AG08396 (cell line): ENCODE data around the gene MSANTD1.

Experiments
- DNase-seq: peaks from one replicate; pipeline ENCODE4 v3.0.0; 2012; ENCODE audit warnings: low spot score, mixed read lengths

The MSANTD1 gene

GRCh38 chr4:3233391-3234071, 15.4 kb upstream of the MSANTD1 start:
- DNase-seq: peak; percentile 54

- DNase-seq: no peak
These were observed 14.6 kb upstream of the MSANTD1 start for GRCh38 chr4:3234171-3235029.

- no peak for DNase-seq
These were observed 14.0 kb upstream of the MSANTD1 start for GRCh38 chr4:3235030-3235345.

GRCh38 chr4:3235581-3235980, 13.4 kb upstream of the MSANTD1 start:
- DNase-seq: no peak

GRCh38 chr4:3236326-3236878, 12.6 kb upstream of the MSANTD1 start:
- no peak for DNase-seq

DNA sequence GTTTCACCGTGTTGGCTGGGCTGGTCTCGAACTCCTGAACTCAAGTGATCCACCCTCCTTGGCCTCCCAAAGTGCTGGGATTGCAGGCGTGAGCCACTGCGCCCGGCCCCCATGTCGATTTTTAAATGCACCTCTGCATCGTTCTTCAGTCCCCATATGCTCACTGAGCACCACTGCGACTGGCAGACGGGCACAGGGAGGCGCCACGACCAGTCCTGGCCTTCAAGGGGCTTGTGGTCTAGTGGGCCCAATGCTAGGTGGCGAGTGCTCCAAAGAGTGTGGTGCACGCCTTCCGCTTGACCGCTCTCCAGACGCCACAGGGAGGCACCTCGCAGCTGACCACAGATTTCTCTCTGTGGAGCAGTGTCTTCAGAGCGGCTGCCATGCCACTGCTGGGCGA, 11.7 kb upstream of the MSANTD1 start:
- DNase-seq: no peak

- no peak for DNase-seq
These were observed 11.0 kb upstream of the MSANTD1 start for GRCh38 chr4:3237712-3238560.

DNA sequence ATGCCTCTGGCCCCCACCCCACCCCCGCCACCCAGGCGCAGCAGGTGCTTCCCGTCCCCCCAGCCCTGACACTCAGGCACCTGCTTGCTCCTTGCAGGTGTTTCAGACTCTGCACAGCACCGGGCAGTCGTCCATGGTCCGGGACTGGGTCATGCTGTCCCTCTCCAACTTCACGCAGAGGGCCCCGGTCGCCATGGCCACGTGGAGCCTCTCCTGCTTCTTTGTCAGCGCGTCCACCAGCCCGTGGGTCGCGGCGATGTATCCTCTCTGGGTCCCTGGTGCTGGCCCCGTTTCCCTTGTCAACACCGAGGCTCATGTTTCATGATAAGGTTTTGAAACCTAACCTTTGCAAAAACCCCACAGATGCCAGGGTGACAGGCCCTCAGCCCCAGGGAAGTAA, 10.2 kb upstream of the MSANTD1 start:
- DNase-seq: no peak

DNA sequence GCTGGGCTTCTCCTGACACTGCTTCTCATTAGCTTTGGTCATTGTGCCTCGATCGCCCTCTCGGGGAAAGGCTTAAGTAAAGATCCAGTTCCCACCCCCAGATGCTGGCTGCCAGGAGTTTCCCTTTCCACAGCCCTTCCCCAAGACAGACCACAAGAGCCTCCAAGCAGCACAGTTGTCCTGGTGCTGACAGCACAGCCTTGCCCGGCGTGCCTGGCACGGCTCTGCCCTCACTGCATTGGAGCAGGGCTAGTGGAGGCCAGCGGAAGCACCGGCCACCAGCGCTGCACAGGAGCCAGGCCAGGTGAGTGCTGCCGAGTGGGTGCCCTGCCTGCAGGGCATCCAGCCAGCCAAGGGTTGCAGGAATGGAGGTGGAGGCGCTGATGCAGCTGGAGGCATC, 9.7 kb upstream of the MSANTD1 start:
- DNase-seq: no peak

DNA sequence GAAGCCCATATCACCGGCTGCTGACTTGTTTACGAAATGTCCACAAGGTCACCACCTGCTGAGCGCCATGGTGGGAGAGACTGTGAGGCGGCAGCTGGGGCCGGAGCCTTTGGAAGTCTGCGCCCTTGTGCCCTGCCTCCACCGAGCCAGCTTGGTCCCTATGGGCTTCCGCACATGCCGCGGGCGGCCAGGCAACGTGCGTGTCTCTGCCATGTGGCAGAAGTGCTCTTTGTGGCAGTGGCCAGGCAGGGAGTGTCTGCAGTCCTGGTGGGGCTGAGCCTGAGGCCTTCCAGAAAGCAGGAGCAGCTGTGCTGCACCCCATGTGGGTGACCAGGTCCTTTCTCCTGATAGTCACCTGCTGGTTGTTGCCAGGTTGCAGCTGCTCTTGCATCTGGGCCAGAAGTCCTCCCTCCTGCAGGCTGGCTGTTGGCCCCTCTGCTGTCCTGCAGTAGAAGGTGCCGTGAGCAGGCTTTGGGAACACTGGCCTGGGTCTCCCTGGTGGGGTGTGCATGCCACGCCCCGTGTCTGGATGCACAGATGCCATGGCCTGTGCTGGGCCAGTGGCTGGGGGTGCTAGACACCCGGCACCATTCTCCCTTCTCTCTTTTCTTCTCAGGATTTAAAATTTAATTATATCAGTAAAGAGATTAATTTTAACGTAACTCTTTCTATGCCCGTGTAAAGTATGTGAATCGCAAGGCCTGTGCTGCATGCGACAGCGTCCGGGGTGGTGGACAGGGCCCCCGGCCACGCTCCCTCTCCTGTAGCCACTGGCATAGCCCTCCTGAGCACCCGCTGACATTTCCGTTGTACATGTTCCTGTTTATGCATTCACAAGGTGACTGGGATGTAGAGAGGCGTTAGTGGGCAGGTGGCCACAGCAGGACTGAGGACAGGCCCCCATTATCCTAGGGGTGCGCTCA, 8.7 kb upstream of the MSANTD1 start:
- DNase-seq: no peak

GRCh38 chr4:3240936-3241522, 7.9 kb upstream of the MSANTD1 start:
- no peak for DNase-seq

GRCh38 chr4:3241898-3242524, 6.9 kb upstream of the MSANTD1 start:
- peak; percentile 85 for DNase-seq

DNA sequence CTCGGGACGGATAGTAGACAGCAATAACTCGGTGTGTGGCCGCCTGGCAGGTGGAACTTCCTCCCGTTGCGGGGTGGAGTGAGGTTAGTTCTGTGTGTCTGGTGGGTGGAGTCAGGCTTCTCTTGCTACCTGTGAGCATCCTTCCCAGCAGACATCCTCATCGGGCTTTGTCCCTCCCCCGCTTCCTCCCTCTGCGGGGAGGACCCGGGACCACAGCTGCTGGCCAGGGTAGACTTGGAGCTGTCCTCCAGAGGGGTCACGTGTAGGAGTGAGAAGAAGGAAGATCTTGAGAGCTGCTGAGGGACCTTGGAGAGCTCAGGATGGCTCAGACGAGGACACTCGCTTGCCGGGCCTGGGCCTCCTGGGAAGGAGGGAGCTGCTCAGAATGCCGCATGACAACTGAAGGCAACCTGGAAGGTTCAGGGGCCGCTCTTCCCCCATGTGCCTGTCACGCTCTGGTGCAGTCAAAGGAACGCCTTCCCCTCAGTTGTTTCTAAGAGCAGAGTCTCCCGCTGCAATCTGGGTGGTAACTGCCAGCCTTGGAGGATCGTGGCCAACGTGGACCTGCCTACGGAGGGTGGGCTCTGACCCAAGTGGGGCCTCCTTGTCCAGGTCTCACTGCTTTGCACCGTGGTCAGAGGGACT, 5.7 kb upstream of the MSANTD1 start:
- no peak for DNase-seq

GRCh38 chr4:3244002-3244401, 5.0 kb upstream of the MSANTD1 start:
- no peak for DNase-seq

GRCh38 chr4:3244747-3245146, 4.2 kb upstream of the MSANTD1 start:
- no peak for DNase-seq

DNA sequence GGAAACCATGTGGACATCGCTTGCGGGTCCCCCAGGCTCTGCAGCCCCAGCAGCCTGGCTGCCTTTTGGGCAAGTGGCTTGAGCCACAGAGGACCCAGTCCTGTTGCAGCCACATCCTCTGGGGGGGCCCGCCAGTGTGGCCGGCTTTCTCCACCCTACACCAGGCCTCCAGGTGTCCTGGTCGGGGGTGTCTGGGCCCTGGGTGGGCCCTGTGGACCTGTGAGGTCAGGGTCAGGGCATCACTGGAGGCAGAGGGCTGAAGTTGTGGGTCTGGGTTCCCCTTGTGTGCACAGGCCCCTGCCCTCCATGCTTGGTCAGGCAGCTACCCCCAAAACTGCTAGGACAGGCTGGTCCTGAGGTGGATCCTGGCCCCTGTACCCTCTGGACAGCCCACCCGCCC, 3.3 kb upstream of the MSANTD1 start:
- no peak for DNase-seq

GRCh38 chr4:3246458-3247398, 2.2 kb upstream of the MSANTD1 start:
- DNase-seq: no peak

DNA sequence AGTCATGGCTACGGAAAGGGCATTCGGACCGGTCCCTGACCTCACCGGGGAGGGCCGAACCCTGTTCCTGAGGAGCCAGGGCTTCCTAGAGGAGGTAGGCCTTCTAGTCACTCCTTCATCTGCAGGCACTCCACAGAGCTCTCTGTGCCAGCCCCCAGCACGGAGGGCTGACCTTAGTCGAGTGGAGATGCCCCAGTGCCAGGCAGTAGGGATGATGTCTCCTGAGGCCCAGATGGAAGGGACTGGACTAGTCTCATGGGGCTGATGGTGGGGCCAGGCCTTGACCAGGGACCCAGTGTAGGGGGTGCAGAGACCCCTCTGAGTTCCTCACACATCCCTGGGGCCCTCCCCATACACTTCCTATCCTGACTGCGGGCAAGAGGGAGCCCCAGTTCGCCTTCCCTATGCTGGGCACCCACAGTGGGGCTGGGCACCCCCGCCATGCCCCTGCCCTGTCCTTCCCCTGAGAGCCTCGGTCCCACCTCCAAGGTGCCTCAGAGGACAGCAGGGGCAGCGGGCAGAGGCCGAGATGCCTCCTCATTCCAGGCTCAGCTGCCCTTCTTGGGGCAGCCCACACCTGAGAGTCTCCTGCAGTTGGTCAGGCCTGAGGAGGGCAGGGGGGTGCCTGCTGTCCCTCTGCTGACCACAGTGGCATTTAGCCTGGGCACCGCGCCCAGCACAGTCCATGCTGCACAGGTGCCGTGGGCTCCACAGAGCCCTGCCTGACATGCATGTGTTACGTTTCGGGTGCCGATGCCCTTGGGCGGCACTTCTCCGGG, 1.4 kb upstream of the MSANTD1 start:
- no peak for DNase-seq
